Activated CD4-positive, alpha-beta T cell treated with anti-CD3 and anti-CD28 coated beads, Interleukin-2, amount 50 U/mL, for 48 hours (primary cell): Measurements from ENCODE around the gene TMEM86A.

Source experiments
- DNase-seq, 2 experiments: peaks; one replicate each; pipeline ENCODE4 v3.0.0-alpha.2; 2020

The TMEM86A gene

DNA sequence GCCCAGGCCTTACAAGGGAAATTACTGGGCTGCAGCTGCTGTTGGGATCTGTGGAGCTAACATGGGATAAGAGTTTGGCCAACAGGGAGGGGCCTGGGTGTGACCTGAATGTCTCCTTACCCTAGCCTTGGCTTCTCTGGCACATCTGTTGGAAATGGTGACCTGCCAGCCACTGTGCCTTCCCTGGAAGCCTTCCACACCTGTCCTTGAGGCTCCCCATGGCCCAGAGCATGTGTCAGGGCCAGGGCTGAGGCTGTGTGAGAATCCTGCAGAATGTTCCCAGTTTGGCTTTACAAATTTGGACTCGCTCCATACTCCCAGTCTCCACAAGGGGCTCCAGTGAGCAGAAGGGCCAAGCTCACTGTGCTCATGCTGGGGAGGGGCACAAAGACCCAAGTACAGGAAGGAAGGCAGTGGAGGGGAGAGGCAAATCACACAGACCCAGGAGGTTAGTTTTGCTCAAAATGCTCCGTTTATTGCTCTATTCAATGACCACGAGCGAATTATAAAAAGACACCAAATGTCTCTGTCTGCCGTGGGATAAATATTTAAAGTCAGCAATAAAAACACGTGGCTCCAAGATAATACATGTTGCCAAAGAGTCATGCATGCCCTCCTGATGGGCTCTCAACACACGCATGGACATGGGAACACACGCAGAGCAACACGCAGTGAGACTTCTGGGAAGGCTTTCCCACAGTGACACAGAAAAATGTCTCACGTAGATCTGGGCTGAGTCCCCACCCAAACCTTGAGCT lies 29.1 kb downstream of the TMEM86A start:
- DNase-seq = peak; percentile 52 to 65

DNA sequence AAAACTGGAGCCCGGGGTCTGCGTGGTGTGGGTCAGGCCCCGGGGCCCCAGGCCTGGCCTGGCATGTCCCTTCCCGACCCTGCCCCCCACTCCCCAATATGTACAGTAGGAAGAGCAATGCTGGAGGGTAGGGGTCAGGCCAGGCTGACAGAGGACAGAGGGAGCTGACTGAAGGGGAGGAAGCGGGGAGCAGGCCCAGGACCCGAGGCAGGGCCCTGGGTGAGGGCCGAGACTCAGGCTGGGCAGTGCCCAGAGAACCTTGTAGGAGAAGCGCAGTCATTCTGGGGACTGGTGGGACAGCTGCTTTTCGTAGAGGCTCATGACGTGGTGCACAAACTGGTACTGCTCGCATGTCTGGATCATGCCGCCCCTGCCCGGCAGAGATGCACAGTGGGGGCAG lies 30.1 kb downstream of the TMEM86A start:
- DNase-seq = no peak

- DNase-seq = no peak
Measured at GRCh38 chr11:18729426-18729825, 30.8 kb downstream of the TMEM86A start.

DNA sequence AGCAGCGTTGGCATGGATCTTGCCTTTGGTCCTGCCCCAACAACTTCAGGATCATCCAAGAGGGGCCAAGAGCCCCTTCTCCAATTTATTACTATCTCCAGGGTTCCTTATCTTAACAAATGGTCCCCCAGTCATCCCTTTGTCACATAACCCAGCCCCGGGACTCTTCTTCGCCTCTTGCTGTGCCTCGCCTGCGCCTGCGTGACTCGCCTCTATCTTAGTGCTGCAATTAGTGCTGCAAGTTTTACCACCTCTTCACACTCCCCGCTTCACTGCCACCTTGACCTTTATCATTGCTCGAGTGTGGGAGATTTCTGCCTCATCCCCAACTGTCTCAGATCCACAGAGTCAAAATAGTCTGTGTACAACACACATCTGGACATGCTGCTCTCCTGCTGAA lies 31.4 kb downstream of the TMEM86A start:
- no peak for DNase-seq

DNA sequence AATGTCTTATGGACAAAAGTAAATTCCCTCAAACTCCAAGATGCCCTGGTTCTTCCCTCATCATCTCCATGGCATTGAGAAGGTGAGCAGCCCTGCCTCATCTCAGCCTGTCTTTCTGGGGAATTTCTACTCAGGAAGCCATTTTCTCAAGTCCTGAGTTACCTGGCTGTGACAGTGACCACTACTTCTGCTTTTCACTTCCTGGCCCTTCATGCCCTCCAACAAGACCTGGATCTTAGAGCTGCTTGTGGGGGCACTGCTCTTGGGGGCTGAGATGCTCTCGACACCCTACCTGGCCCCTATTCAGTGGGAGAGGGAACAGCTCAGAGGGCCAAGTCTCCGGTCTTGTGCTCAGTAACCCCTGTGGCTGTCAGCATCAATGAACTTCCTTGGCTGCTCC lies 32.9 kb downstream of the TMEM86A start:
- DNase-seq = no peak

- peak; percentile 73 to 74 for DNase-seq
Measured at GRCh38 chr11:18731949-18732821, 33.6 kb downstream of the TMEM86A start.

DNA sequence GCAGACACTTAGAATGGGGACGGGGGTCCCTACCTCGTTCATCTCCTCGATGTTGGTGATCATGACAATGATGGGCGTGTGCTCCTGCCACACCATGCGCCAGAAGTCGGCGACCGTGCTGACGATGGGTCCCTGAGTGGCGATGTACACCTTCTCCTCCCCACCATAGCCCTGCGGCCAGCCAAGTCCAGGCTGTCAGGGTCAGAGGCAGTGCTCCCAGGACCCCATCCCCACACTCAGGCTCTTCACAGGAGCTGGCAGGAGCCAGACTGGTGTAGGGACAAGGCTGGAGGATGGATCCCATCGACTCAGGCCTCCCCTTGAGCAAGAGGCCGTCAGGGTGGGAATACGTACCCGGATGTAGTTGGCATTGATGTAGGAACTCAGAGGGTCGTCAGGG lies 34.6 kb downstream of the TMEM86A start:
- DNase-seq = no peak

- DNase-seq = no peak
Measured at GRCh38 chr11:18736590-18737148, 38.1 kb downstream of the TMEM86A start.

DNA sequence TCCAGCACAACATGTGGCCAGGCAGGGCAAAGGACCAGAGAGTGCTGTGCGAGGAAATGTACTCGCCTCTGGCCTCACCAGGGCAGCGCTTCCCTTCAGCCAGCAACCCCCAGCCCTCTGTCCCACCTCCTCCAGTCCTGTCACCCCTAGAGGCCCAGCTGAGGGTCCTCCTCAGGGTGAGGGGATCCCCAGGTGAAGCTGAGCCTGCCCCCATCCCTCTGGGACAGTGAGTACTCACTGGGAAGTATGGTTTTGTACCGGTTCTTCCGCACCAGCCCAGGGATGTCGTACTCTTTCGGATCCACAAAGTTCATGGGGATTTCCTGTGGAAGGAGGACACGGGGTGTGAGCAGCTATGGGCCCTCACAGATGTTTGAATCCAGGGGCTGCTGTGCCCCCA lies 39.1 kb downstream of the TMEM86A start:
- DNase-seq = no peak

DNA sequence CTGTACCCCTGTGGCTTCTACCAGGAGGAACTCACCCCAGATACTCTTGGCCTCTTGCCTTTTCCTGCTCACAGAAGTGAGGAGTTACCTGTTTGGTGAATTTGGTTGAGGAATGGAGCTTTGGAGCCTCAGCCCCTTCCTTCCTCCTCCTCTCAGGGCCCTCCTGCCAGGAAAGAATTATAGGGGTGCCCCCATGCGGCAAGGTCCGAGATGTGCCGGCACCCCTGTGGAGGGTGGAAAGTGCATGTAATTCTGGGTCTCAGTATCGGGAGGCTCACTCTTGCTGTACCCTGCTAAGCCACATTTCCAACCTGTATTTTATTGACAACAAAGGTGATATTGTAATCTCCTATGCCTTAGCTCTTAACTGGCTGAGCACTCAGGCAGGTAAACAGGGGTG lies 41.1 kb downstream of the TMEM86A start:
- no peak for DNase-seq

DNA sequence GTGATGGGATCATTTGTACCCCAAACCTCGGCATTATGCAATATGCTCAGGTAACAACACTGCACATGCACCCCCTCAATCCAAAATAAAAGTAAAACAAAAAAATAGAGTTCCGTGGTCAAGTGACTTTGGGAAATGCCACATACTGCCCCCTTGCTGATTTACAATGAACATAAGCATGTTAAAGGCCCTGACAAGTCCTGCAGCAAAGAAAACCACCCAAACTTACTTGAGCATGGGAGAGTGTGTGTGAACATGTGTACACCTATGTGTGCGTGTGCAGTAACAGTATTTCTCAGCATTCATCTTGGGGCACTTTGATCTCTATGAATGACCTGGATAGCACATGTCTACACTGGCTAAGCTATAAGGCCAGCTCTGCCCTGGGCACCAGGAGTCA lies 43.2 kb downstream of the TMEM86A start:
- no peak for DNase-seq

GRCh38 chr11:18743365-18743764 lies 44.8 kb downstream of the TMEM86A start:
- no peak for DNase-seq

DNA sequence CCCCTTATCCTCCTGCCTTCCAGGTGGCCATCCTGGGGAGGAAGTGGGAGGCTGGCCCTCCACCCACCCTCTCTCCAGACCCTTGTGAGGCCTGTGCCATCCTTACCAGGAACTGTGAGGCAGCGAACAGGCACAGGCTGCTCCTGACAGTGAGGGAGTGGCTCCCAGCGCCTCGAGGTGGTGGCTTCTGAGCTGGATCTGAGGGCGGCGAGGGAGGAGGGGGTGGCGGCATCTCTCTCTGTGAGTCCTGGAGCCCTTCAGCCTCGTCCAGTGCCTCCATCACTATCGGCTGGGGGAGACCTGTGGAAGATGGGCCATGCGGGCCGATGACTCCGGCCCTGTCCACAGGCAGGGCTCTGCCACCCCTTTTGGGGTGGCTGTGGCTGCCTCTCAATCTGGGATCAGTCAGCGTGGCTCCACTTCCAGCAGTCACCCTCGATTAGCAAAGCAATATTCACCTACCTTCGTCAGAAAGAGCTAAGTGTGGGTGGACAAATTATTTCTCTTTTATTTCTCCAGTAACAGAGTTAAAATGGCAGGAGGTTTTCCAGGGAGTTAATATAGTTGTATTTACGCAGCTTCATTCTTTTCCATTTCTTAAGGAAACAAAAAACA lies 45.4 kb downstream of the TMEM86A start:
- DNase-seq = no peak

DNA sequence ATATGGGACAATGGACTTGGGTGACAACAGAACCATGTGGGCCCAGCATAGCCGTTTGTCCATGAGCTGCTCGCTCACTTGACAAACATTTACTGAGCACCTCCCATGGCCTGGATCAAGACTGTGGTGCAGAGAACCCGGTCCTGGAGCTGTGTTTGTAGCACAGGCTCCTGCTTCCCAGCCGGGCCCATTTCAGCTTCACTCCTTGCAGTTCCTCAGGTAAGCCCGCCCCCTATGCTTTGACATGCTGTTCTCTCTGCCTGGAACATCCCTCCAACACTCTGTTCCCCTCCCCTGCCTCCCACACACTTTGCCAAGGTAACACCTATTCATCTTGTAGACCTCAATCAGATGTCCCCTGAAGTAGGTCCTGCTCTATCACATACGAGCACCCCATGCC lies 46.7 kb downstream of the TMEM86A start:
- DNase-seq = no peak

DNA sequence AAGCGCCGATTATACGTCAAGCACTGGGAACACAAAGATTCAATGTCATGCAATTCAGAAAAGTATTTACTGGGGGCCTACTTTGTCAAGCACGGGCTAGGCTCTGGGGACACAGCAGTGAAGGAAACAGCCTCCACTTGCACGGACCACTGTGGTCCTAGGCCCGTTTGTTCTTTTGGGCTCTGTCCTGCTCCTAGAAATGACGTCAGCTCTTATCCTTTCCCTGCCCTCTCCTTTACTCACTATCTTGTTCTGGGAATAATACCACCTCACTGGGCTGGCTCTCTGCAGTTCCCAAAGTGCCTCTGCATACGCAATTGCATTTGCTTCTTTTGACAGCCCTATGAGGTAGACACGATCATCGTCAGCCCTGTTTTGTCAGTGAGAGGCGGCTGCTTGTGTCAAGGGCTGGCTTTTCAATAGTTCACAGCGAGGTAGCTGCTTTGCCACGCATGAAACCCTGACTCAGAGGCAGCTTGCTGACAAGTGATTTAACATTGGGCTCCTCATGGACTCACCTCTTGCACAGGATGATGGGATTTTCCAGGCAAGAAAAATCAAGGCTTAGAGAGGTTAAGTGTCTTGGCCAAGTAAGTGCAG lies 50.3 kb downstream of the TMEM86A start:
- no peak for DNase-seq

- DNase-seq = no peak
Measured at GRCh38 chr11:18749681-18750319, 51.2 kb downstream of the TMEM86A start.

DNA sequence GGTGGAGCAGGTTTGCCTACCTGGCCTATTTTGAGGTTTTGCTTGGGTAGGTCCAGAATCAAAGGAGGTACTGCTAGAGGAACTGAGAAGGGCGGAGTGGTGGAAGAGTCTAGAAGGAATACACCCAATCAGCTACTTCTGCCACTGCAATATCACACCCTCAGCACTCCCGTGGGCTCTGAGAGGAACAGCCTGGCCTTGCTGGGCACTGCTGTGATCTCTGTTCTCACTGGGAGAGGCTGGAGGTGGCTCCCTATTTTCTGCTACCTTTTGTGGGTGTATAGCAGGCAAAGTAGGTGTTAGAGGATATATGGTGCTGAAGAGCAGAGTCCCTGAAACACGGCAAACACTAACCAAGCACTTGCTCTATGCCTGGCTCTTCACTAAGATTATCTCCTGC lies 52.4 kb downstream of the TMEM86A start:
- DNase-seq = no peak

- DNase-seq = no peak
Measured at GRCh38 chr11:18752502-18752901, 53.9 kb downstream of the TMEM86A start.

DNA sequence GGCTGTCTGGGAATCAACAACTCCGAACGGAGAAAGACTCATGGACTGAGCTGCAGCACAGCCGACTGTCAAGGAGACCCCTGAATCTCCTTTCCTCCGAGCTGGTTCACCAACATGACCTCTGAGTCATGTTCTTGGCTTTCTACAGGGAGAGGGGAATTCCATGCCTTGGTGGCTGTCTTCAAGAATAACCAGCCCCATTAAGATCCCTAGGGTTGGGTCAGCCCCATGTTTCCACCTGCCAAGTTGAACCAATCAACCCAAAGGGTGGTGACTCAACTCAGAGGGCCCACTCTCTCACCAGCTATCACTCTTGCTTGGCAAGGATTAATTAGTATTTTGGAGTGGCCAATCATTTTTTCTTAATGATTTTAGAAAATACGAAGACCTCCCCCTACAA lies 55.7 kb downstream of the TMEM86A start:
- DNase-seq = no peak
